Testis (tissue), 3 donors: ENCODE results near the gene RPRD2. TPM values are rescaled to one million over a fixed set of nuclear protein-coding genes. Genes with fewer than 3 reads are reported as not detected.
"Not testable (repeated sequence)": the region's sequence is repeated elsewhere in the genome, so short reads cannot be mapped to it uniquely, and the experiment has no call there.

Experiments
- DNase-seq: peaks from one replicate; pipeline ENCODE4 v3.0.0-alpha.2; 2019
- H3K27ac ChIP-seq, 2 donors: fragments of 200-600 bp; sonication (generic); one replicate each; pipeline ENCODE4 v1.5.1; 2019
- H3K27me3 ChIP-seq: fragments of 200-600 bp; sonication (generic); one replicate; pipeline ENCODE4 v1.5.1; 2019
- H3K36me3 ChIP-seq: fragments of 200-600 bp; sonication (generic); one replicate; pipeline ENCODE4 v1.5.1; 2017; ENCODE audit warnings: low read depth; ENCODE audit errors: missing control alignments
- H3K4me1 ChIP-seq: fragments of 200-600 bp; sonication (generic); one replicate; pipeline ENCODE4 v1.5.1; 2019
- H3K4me3 ChIP-seq, 2 donors: fragments of 200-600 bp; sonication (generic); one replicate each; pipeline ENCODE4 v1.5.1; 2017 to 2019
- H3K9me3 ChIP-seq: fragments of 200-600 bp; sonication (generic); one replicate; pipeline ENCODE4 v1.5.1; 2017
- POLR2A ChIP-seq: fragments of 450-650 bp; IDR thresholded peaks from one replicate; pipeline ENCODE4 v1.6.1; 2017; ENCODE audit warnings: antibody characterized with exemption, mild to moderate bottlenecking, moderate library complexity
- WGBS, 2 donors: methylation state at CpG; one replicate each; pipeline ENCODE4 v1.1.5; 2018; 5-methylcytosine and 5-hydroxymethylcytosine counted together
- intact Hi-C: fragments of 100-400 bp; cut with DNase I; formaldehyde crosslinking; loops from one replicate; pipeline ENCODE4 v1.15.1; 2023; ENCODE audit warnings: low total_unique reads
- polyA plus RNA-seq: library from polyadenylated mRNA; stranded (reverse); fragments of 350-450 nt; fragmentation: Illumina TruSeq; extraction: RNeasy Lipid Tissue Mini Kit (QIAGEN cat#74804); gene quantifications from one replicate; pipeline ENCODE4 v1.2.3, GENCODE V29; 2014; ENCODE audit warnings: low read depth, low replicate concordance; ENCODE audit not compliant: insufficient read depth
- total RNA-seq, 2 donors: library from RNA; depleted of rRNA; stranded (reverse); fragments of >200 nt; gene quantifications; one replicate each; pipeline ENCODE4 v1.2.3, GENCODE V29; 2016
- TF ChIP-seq, protein P1 (sequence below), 3 experiments: fragments of 450-650 bp in 2 of 3; fragments of 200-600 bp in 1 of 3; sonication (generic) in 1 of 3; IDR thresholded peaks; one replicate each; pipeline ENCODE4 v1.5.1; 2016 to 2019; ENCODE audit warnings: antibody characterized with exemption in 3 of 3, mild to moderate bottlenecking in 2 of 3, moderate library complexity in 1 of 3

The RPRD2 gene
- total and polyA plus RNA-seq, 3 donors from 2014 or later, result 32.1 to 38.9 (median 36.3) TPM

DNA sequence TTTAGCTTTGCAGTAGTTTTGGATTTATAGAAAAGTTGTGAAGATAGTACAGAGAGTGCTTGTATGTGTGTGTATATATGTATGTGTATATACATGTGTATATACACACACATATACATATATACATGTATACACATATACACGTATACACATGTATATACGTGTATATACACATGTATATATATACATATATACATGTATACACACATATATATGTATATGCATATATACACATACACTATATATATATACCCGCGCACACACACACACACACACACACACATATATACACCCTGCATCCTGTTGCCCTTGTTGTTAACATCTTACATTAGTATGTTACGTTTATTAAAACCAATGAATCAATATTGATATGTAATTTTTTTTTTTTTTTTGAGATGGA is 24.3 kb downstream of the RPRD2 start:
- Histone ChIP-seq H3K27me3 (no peaks in the 10 kb centered on the region), H3K4me3 (no peak overlapping the region), H3K36me3 (no peaks in the 10 kb centered on the region), H3K27ac (no peak overlapping the region), H3K4me1 (peaks cover 5% of the 10 kb centered on the region), H3K9me3 (no peaks in the 10 kb centered on the region)
- intact Hi-C loops, result no loop called here
- TF ChIP-seq, protein P1, sequence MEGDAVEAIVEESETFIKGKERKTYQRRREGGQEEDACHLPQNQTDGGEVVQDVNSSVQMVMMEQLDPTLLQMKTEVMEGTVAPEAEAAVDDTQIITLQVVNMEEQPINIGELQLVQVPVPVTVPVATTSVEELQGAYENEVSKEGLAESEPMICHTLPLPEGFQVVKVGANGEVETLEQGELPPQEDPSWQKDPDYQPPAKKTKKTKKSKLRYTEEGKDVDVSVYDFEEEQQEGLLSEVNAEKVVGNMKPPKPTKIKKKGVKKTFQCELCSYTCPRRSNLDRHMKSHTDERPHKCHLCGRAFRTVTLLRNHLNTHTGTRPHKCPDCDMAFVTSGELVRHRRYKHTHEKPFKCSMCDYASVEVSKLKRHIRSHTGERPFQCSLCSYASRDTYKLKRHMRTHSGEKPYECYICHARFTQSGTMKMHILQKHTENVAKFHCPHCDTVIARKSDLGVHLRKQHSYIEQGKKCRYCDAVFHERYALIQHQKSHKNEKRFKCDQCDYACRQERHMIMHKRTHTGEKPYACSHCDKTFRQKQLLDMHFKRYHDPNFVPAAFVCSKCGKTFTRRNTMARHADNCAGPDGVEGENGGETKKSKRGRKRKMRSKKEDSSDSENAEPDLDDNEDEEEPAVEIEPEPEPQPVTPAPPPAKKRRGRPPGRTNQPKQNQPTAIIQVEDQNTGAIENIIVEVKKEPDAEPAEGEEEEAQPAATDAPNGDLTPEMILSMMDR (IDR thresholded peaks at IDR 0.05), result no peak
- no peak for TF ChIP-seq POLR2A
- DNase-seq, result no peak
- 92 to 93% methylated on average over 5 of the region's 5 CpGs for WGBS, 2 donors

DNA sequence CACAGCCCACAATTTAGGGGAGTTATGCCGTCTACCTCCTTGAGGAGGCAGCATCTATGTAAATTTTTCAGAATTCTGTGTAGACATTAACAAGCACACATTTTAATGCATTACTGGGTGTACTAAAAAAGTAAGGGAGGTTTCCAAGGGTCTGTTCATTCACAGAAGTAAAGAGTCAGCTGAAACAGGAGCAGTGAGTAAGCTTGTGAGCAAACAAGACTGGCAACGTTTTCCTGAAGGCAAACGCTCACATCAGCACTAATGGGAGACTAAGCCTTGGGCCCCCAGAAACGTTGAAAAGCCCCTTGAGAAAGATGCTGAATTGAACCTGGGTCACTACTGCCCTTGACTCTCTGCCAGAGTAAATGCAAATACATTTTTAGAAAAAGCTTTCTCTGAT is 25.7 kb downstream of the RPRD2 start:
- Histone ChIP-seq H3K9me3 (no peaks in the 10 kb centered on the region), H3K4me3 (no peak overlapping the region), H3K4me1 (no peaks in the 10 kb centered on the region), H3K27ac (no peak overlapping the region), H3K27me3 (no peaks in the 10 kb centered on the region), H3K36me3 (no peaks in the 10 kb centered on the region)
- WGBS, 2 donors, result 34 to 36% methylated on average over 4 of the region's 4 CpGs
- DNase-seq, result no peak
- intact Hi-C loops, result no loop called here
- TF ChIP-seq, protein P1 (IDR thresholded peaks at IDR 0.05), result no peak
- no peak for TF ChIP-seq POLR2A

DNA sequence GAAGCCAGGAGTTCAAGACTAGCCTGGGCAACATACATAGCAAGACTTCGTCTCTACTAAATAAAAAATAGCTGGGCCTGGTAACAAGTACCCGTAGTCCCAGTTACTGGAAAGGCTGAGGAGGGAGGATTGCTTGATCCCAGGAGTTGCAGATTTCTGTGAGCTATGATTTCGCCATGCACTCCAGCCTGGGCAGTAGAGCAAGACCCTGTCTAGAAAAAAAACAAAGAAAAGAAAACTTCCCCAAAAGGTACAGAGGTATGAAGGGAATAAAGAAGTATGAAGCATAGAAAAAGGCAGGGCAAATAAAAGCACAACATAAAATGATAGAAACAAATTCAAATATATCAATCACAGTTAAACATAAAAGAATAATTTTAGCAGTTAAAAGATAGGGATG is 28.7 kb downstream of the RPRD2 start:
- TF ChIP-seq, protein P1 (IDR thresholded peaks at IDR 0.05), result no peak
- TF ChIP-seq POLR2A, result no peak
- intact Hi-C loops, result no loop called here
- no peak for DNase-seq
- Histone ChIP-seq H3K4me3 (no peak overlapping the region), H3K4me1 (no peaks in the 10 kb centered on the region), H3K27ac (no peak overlapping the region), H3K9me3 (no peaks in the 10 kb centered on the region), H3K27me3 (no peaks in the 10 kb centered on the region), H3K36me3 (no peaks in the 10 kb centered on the region)
- WGBS, 2 donors, result 95 to 96% methylated on average over 3 of the region's 3 CpGs

DNA sequence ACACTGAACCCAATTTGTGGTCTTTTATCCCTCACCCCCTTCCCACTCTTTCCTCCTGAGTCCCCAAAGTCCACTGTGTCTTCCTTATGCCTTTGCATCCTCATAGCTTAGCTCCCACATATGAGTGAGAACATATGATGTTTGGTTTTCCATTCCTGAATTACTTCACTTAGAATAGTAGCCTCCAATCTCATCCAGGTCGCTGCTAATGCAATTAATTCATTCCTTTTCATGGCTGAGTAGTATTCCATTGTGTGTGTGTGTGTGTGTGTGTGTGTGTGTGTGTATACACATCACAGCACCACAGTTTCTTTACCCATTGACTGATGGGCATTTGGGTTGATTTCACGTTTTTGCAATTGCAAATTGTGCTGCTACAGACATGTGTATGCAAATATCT is 31.2 kb downstream of the RPRD2 start:
- H3K27ac ChIP-seq, H3K4me1 ChIP-seq, H3K4me3 ChIP-seq, H3K9me3 ChIP-seq, DNase-seq, H3K27me3 ChIP-seq, H3K36me3 ChIP-seq, intact Hi-C loops: not testable (repeated sequence)
- WGBS, 2 donors, result 90 to 95% methylated on average over 2 of the region's 2 CpGs

DNA sequence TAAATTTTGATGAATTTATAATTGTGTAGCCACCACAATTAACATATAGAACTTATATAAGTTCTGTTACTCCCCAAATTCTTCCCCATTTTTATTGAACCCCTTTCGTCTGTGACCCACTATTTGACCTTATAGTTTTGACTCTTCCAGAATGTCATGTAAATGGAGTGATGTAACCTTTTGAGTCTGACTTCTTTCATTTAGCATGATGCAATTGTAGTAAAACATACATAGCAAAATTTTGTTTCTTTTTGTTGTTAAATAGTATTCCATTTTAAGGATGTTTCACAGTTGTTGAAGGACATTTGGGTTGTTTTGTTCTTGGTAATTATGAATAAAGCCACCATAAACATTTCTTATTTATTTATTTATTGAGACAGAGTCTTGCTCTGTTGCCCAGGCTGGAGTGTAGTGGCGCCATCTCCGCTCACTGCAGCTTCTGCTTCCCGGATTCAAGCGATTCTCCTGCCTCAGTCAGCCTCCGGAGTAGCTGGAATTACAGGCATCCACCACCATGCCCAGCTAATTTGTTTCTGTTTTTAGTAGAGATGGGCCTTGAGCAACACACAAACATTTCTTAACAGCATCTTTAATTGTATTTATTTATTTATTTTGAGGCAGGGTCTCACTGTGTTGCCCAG is 33.6 kb downstream of the RPRD2 start:
- no peaks in the 10 kb centered on the region for H3K36me3 ChIP-seq
- 93 to 95% methylated on average over 6 of the region's 6 CpGs for WGBS, 2 donors
- no peak for DNase-seq
- TF ChIP-seq, protein P1 (IDR thresholded peaks at IDR 0.05), result no peak
- TF ChIP-seq POLR2A, result no peak
- no peaks in the 10 kb centered on the region for H3K9me3 ChIP-seq
- intact Hi-C loops, result no loop called here
- no peaks in the 10 kb centered on the region for H3K4me1 ChIP-seq
- H3K27ac ChIP-seq, result no peak overlapping the region
- no peaks in the 10 kb centered on the region for H3K27me3 ChIP-seq
- H3K4me3 ChIP-seq, result no peak overlapping the region
